DLD1 (cell line): ENCODE measurements around the gene OTULINL.
"Not testable (repeated sequence)": the region's sequence is repeated elsewhere in the genome, so short reads cannot be mapped to it uniquely, and the experiment has no call there.

Experiments
- in situ Hi-C: cut with HindIII; loops from 2 replicates; pipeline ENCODE4 v1.10.0; 2017; ENCODE audit warnings: low sequenced_read_pairs

OTULINL gene

GRCh38 chr5:14581106-14581890 lies at the start of gene OTULINL:
Gene OTULINL (plus strand): TSS chr5:14581792. CDS start chr5:14581895, 103 bp downstream.
- in situ Hi-C loops: no loop called here

GRCh38 chr5:14532180-14532579 lies 49.4 kb upstream of the OTULINL start:
- in situ Hi-C loops: loop anchor here (25.0 kb wide), 1 partner anchor 545 kb away; no protein-coding TSS in a partner anchor

- in situ Hi-C loops: loop anchor here (25.0 kb wide), 1 partner anchor 547 kb away; no protein-coding TSS in a partner anchor
Observed at GRCh38 chr5:14534773-14535172, 46.8 kb upstream of the OTULINL start.

DNA sequence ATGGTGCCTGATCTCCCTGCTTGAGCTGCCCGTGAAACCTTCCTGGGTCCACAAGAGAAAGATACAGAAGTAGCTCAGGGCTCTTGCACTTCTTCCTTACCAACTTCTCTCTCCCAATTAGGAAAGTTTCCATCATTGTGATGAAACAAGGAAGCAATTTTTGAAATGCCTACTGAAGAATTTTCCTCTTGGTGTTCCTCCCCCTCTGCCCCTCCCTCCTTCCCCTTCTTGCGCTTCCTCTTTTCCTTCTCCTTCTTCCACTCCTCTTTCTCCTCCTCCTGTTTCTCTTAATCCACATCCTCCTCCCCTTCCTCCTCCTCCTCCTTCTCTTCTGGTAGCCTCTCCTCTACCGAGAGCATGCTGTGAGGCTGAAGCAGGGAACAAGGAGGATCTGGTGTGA lies 36.3 kb upstream of the OTULINL start:
- in situ Hi-C loops: loop anchor here (25.0 kb wide), 1 partner anchor 558 kb away; no protein-coding TSS in a partner anchor

DNA sequence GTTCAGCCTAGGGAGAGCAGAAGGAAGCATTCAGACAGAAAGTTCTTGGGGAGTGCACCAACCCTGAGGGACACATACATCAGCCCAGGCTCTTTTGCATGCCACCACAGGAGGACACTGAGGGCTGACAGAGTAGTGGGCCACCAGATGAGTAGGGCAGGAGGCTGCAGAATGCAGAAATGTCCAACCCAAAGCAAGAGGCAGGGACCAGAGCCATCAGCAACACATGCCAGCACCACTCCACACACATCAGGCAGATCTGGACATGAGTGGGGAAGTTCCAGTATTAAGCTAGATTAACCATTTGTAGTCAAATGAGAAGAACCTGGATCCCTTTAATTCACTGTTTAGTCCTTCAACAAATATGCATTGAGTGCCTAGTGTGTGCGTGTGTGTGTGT lies 35.7 kb upstream of the OTULINL start:
- in situ Hi-C loops: loop anchor here (25.0 kb wide), 1 partner anchor 559 kb away; no protein-coding TSS in a partner anchor

- in situ Hi-C loops: loop anchor here (25.0 kb wide), 1 partner anchor 560 kb away; no protein-coding TSS in a partner anchor
Observed at GRCh38 chr5:14547666-14548065, 33.9 kb upstream of the OTULINL start.

- in situ Hi-C loops: no loop called here
Observed at GRCh38 chr5:14551211-14551610, 30.4 kb upstream of the OTULINL start.

DNA sequence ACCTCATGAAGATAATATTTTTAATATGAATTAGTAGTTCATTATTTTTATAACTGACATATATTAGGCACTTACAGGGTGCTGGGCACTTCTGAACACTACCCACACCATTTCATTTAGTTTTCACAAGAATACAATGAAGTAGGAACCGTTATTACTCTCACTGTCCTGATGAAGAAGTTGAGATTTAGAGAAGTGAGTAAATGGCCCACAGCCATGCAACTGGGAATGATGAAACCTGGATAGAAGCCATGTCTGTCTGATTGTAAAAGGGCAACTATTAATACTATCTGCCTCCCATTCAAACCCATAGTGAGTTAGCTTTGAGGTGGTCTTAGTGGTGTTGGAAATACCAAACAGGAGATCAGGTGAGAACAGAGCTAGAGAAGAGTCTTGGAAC lies 29.6 kb upstream of the OTULINL start:
- in situ Hi-C loops: no loop called here

GRCh38 chr5:14554288-14554687 lies 27.3 kb upstream of the OTULINL start:
- in situ Hi-C loops: not testable (repeated sequence)

GRCh38 chr5:14556015-14556414 lies 25.6 kb upstream of the OTULINL start:
- in situ Hi-C loops: no loop called here

GRCh38 chr5:14557203-14557770 lies 24.3 kb upstream of the OTULINL start:
- in situ Hi-C loops: no loop called here

DNA sequence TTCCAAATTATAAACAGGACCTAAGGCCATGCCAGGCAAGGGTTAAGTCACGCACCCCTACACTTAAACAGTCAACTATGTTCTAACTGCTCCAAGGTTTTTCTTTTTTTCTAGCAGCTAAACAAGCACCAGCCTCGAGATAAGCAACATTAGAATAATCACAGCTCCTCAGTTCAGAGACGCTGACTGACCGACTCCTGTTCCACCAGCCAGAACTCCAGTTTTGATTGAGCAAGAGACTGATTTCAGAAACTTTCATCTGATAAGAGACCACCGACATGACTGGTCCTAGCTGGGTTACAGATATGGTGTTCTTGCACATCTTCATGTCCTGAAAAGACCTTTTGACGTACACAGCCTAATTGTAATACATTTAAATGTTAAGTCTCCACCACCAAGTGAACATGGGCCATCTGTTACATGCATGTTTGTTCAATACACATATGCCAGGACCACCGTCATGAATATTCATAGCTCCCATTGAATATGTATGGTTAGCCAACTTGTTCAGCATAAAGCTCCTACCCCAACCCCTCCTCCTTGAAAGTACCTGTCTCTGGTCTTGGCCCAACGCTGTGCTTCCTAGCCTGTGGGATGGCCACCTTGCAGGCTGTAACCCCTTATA lies 23.7 kb upstream of the OTULINL start:
- in situ Hi-C loops: no loop called here

GRCh38 chr5:14560091-14560595 lies 21.4 kb upstream of the OTULINL start:
- in situ Hi-C loops: no loop called here

DNA sequence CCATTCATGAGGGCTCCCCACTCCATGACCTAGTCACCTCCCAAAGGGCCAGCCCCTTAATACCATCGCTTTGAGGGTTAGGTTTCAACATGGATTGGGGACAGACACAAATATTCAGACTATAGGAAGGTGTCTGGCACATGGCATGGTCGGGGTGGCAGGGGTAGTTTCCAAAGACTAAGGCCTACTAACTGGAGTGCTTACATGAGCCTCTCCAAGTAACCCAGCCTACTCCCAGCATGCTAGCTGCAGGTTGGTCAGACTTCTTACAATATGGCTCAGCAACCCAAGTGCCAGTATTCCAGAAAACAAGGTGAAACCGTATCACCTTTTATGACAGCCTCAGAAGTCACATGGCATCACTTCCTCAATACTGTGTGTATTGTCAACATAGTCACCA lies 19.9 kb upstream of the OTULINL start:
- in situ Hi-C loops: no loop called here

GRCh38 chr5:14568333-14568732 lies 13.3 kb upstream of the OTULINL start:
- in situ Hi-C loops: no loop called here

GRCh38 chr5:14569948-14570691 lies 11.5 kb upstream of the OTULINL start:
- in situ Hi-C loops: no loop called here

DNA sequence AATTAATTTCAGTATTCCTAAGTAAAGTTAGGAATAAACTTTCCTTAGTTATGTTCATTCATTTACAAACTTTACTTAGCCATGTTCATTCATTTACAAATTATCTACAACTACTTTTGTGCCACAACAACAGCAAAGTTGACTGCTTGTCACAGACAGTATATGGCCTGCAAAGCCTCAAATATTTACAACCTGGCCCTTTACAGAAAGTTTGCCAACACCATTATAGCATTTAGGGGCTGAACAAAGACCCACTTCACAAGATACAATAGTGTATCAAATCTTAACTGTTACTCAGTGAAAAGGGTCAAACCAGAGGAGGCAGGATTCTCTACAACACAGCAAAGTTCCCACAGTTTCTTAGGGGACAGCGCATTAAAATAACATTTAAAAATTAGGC lies 9.7 kb upstream of the OTULINL start:
- in situ Hi-C loops: no loop called here

- in situ Hi-C loops: no loop called here
Observed at GRCh38 chr5:14572385-14572784, 9.2 kb upstream of the OTULINL start.

DNA sequence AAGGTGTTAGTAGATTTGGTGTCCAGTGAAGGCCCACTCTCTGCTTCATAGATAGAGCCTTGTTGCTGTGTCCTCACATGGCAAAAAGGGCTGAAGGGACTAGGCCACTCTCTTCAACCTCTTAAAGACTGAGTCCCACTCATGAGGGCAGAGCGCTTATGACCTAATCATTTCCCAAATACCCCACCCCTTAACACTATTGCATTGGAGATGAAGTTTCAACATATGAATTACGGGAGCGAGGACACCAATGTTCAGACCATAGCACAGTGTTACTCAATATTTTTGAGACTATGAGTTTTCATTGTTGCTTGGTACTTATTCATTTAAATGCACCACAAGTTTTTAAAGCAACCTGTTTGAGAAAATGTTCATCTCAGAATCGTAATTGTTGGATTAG lies 8.8 kb upstream of the OTULINL start:
- in situ Hi-C loops: no loop called here

DNA sequence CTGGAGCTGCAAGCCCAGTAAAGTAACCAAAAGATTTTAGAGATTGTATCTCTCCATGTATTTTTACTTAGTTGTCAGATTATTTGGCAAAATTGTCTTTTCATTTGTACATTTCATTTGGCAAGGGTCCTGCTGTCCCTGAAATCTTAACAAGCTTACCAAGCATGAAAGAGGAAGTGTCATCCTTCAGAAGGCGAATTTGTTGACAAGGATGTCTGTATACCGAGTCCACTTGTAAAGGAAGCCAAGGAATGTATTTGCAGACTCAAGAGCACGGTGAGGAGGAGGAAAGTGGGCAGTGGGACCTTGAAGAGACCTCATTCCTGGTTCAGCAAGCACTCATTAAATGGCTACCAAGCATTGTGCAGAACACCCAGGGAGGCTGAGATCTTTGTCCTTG lies 7.5 kb upstream of the OTULINL start:
- in situ Hi-C loops: no loop called here
